OCI-LY7 (cell line): ENCODE results near the gene CDHR2.
"Not testable (repeated sequence)": the region's sequence is repeated elsewhere in the genome, so short reads cannot be mapped to it uniquely, and the experiment has no call there.

Experiments
- CTCF ChIP-seq: fragments of 200-600 bp; sonication (generic); conservative IDR thresholded peaks from 2 replicates; pipeline ENCODE4 v1.5.1; 2014; ENCODE audit warnings: mild to moderate bottlenecking, antibody characterized with exemption, low read length, moderate library complexity, mixed read lengths
- EZH2phosphoT487 ChIP-seq: fragments of 200-600 bp; sonication (generic); IDR thresholded peaks from 2 replicates; pipeline ENCODE4 v1.6.1; 2018; ENCODE audit warnings: low read depth, borderline replicate concordance, mild to moderate bottlenecking, mixed run types, antibody characterized with exemption, low read length, moderate library complexity, mixed read lengths

- not testable (repeated sequence) for TF ChIP-seq CTCF, EZH2phosphoT487
Observed at GRCh38 chr5:176599749-176600430, 50.7 kb downstream of the CDHR2 start.
